Suppressor macrophage treated with lipopolysaccharide for 4 hours (primary cell): ENCODE measurements around the gene FUT7.

ENCODE experiments used
- DNase-seq: peaks from one replicate; pipeline ENCODE4 v3.0.0-alpha.2; 2020

Gene FUT7

DNA sequence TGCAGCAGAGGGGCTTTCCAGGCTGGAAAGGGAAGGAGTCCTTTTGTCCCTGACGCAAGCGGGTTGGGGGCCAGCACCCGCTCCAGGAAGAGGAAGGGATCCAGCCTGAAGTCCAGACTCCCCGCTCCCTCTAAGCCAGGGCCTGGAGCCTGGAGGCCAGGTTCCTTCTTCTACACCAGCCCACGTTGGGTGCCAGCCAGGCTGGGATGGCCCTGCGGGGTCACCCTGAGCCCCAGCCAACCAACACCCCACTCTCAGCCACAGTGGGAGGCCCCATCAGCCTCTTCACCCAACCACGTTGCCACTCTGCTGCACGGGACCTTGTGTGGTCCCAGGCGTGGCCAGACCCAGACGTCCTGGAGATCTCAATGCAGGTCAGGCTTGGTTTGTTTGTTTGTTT, 970 bp upstream of the FUT7 start:
- DNase-seq = peak; percentile 85

DNA sequence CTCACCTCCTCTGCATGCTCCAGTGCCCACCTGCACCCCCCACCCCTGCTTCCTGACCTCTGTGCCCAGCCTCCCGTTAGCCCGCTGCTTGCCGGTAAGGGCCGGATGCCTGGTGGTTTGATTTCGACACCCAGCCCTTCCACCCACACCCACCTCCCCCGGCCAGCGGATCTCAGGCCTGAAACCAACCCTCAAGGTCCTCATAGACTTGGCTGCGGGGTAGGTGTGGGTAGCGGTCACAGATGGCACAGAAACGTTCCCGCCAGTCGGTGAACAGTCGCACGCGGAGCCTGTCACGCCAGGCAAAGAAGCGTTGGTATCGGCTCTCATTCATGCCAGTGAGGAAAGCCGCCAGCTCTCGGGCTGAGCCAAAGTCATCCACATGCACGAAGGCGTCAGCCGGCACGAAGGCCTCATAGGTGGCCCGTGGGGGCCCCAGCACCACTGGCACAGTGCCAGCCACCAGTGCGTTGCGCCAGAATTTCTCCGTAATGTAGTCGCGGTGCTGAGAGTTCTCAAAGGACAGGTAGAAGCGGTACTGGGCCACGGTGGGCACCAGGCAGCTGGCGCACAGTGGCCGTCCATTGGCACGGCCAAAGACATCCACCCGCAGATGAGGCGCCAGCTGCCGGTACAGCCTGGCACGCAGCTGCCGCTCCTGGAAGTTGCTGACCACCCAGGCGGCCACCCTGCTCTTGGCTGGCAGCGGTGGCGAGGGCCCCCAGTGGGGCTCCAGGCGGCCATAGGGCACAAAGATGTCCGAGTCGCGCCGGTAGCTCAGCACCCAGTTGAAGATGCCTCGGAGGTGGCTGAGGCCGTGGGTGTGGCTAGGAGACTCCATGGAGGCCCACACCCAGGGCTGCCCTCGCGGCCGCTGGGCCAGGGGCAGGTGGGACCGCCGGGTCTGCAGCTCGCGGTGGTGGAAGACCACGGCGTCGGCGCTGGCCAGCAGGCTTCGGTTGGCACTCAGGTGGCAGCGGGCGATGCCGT, 1.1 kb downstream of the FUT7 start:
- DNase-seq = peak; percentile 55

DNA sequence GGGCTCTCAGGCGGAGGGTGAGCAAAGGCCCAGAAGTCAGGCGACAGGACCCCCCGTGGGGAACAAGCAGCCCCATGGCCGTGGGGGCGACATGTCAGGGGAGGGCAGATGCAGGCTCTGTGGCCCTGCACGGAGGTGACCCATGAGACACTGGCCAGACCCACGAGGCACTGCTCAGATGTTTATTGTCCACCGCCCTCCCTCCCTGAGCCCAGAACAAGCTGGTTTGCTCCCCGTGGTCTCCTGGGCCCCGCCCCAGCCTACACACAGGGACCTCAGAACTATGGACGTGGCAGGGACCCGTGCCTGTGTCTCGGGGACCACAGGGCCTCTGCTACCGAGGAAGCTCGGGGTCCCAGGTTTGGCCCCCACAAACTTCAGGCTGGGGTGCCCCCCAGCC, 1.9 kb downstream of the FUT7 start:
- no peak for DNase-seq

GRCh38 chr9:137029058-137029936, 2.6 kb downstream of the FUT7 start:
- DNase-seq = peak; percentile 87

DNA sequence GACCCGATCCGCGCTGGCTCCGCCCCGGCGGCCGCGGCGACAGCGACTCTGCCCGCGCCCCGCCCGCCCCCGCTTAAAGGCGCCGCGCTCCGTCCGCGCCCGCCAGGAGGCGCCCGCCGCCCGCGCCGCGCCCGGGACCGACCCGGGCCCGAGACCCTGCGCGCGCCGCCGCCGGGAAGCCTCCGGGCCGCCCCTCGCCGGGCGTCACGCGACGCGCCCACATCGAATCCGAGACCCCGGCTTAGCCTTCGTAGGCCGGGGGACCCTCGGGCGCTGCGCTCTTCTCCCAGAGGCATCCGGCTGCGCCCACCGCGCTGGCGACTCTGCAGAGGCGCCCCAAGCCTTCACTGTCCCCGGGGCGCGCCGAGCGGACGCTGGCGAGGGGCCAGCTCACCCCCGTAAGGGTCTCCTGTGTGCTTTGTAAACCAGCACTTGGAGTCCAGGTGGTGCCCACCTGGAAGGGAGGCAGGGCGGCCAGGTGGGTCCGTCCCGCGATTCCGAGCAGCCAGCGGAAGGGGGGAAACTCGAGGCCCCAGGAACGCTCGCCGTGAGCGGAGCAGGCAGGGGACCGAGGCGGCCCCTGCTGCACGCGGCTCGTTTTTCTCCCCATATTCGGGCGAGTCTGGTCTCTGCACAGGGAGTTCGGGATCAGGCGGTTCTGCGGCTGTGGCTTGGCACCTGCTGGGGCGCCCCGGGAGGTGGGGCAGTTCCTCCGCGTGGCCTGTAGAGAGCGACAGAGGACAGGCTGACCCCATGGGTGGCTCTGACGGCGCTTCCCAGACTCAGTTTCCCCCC, 3.4 kb downstream of the FUT7 start:
- peak; percentile 78 for DNase-seq

DNA sequence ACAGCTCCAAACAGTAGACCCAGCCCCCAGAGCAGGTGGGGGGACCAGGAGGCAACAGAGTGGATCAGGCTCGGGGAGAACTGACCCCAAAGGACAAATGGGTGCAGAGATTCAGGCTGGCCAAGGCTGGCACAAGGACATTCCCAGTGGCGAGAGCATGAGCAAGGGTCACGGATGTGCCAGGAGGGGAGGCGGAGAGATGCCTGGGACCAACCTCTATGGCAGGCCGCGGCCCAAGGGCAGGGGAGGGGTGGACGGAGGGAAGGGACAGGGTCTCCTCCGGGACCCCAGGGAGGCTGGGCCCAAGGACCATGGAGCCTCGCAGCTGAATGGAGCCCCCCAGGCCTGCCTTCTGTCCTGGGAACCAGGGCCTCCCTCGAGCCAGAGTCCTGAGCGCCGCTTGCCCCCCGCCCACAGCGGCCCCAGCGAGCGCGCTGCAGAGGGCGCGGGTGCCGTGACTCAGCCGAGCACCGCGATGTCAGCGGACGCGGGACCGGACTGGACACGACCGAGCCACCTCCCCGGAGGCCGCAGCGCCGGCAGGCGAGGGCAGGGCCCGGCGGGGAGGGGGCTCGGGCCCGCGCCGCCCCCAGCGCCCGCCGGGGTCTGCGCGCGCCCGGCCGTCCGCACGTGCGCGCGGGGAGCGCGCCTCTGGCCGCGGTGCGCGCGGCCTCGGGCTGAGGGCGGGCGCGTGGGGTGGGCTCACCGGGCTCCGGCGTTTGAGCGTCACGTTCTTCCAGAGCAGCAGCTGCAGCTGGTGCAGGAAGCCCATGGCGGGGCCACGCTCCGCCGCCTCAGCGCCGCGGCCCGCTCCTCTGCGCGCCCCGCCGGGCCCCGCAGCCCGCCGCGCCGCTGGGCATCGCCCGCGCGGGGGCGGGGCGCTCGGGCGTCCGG, 4.3 kb downstream of the FUT7 start, which contains the start of gene ABCA2:
TSS of gene ABCA2 (minus strand) at position 869 of the 894 bp plus-strand sequence. CDS start at position 772, 97 bp downstream.
- no peak for DNase-seq

DNA sequence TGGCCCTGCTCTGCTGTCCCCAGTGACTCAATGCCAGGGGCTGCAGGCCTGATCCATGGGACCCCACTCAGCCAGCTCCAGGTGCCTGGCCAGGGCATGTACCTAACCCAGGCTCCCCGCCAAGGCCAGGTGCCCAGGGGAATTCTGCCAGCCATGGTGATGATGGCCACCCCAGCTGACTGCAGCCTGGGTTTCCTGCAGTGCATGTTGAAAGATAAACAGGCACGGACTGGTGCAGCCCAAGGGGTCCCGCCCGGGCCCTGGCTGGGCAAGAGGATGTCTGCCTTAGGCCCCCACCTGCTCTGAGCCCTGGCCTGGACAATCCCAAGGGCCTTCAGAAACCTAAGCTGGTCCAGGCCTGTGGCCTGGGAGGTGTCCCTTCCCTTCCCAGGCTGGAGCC, 5.1 kb downstream of the FUT7 start:
- DNase-seq = no peak

DNA sequence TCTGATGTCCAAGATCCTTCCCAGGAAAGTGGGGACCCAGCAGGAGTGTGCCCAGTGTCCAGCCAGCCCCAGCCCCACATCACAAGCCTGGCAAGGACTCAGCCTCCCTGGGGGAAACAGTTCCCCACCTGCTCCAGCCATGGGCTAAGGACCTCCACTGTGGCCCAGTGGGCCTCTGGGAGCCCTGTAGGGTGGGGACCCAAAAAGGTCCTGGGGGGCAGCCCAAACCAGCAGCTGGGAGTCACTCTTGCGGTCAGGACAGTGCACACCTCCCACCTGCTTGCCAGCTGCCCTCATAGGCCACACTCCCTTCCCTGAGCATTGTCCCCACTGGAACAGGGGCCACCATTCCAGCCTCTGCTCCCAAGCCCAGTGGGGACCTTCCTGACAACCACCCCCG, 5.5 kb downstream of the FUT7 start:
- DNase-seq = no peak

DNA sequence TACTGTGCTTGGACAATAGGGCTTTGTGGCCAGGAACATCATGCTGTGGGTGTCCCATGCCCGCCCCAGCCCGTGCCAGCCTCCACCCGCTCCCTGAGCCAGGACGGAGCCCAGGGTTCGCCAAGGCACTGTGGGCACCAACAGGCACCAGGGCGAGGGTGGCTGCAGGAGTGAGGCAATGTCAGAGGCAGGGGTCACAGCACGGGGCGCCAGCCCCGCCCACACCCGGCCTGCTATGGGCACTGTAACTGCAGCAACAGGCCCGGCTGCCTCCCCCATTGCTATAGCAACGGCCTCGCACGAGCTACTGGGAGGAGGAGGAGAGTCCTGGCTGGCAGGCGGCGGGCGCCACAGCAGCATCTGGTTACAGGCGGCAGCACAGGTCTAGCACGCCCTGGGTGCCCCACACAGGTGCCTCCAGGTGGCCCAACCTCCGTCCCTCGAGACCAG, 6.3 kb downstream of the FUT7 start:
- DNase-seq = no peak

- no peak for DNase-seq
These were observed 8.3 kb downstream of the FUT7 start for GRCh38 chr9:137023583-137023991.

DNA sequence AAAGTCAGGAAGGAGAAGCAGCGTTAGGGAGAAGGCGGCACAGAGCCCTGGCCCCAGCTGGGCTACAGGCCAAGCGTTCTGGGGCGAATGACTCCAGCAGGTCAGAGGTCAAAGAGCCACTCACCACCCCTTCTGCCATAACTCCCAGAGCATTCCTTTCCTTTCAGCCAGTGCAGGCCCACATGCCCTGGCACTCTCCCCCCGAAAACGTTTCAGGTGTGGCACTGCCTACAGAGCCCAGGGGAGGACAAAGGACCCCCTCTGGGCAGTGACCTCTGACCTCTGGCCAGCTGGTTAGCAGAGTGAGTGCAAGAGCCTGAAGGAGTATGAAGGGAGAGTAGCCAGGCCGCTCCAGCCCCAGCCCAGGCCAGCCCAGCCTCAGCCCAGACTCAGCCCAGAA, 8.7 kb downstream of the FUT7 start:
- DNase-seq = no peak

GRCh38 chr9:137022662-137023008, 9.3 kb downstream of the FUT7 start:
- no peak for DNase-seq

DNA sequence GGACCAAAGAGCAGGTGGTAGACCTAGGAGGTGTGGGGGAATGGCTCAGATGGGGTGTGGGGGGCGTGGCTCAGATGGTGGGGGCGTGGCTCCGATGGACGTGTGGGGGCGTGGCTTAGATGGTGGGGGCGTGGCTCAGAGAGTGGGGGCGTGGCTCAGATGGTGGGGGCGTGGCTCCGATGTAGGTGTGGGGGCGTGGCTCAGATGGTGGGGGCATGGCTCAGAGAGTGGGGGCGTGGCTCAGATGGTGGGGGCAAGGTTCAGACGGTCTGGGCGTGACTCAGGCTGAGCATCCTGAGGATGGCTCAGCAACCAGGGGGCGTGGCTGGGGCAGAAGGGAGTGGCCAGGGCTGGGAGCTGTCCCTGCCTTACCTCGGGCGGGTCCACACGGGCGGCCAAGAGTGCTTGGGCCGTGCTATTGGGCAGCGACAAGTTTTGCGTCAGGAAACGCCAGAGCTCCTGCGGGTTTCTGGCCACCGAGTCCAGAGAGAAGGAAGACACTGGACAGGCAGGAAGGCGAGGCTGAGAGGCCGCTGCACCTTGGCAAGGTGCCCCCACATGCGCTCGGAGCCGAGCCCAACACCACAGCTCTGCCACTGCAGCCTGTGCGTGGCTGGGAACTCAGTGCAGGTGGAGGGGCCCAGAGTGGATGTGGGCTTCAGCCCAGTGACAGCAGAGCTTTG, 9.8 kb downstream of the FUT7 start:
- DNase-seq = peak; percentile 87

- DNase-seq = no peak
These were observed 10.3 kb downstream of the FUT7 start for GRCh38 chr9:137021568-137021978.

DNA sequence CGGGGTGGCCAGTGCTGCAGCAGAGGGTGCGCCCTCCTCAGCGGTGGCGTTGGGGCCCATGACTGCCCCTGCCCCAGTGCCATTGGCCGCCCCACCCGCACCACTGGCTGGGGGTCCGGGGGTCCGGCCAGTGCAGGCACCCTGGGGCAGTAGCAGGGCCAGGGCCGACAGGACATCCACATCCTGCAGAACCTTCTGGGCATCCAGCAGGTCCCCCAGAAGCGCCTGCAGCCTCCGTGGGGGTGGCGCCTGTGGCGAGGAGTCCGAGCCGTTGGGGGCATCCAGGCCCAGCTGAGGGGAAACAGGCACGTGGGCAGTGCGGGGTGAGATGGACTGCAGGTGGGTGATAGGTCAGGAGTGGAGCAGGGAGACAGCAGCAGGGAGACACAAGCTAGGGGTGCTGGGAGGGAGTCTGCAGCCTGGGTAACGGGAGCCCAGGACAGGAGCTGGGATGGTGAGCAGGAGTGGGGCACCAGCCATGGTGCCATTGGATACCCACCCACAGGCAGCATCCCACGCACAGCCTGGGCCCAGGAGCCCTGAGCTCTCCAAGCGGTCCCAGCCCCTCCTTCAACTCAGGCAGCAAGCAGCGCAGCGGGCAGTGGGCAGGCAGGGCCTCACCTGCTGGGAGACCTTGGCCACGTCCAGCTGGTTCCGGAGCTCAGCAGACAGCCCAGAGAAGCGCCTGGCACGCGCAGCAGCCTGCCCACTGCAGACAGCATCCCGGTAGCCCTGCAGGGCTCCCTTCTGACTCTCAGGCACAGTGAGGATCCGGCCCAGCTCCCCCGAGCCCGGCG, 10.9 kb downstream of the FUT7 start:
- DNase-seq = no peak

DNA sequence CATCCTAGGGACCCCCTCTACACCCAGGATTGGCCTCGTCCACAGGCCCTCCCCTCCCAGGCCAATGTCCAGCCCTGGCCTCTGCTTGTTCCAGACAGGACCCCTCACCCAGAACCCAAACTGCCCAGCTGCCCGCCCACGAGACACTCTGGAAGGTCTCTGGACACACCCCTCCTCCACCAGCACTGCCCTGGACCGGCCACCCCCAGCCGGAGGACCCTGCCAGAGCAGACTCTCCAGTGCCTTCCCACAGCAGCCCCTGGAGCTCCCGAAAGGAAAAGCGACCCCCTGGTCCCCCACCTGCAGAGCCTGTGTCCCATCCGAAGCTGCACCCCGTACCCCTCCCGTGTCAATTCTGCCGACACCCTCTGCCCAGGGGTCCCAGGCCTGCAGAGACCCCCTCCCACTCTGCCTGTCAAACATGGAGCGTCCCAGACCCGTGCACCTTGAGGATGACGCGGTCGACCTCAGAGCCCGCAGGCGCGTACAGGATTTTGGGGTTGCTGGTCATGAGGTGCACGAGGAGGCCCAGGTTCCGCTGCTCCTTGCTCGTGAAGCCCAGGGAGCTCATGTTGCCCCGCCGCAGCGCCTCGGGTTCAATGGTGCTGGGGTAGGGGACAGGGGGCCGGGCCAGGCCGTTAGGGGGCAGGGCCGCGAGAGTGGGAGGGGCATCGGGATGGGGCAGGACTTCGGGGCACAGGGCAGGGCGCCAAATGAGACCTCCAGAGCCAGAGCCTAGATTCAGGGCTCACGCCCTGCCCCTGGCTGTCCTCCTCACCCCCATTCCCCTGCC, 11.8 kb downstream of the FUT7 start:
- no peak for DNase-seq

- no peak for DNase-seq
These were observed 12.9 kb downstream of the FUT7 start for GRCh38 chr9:137018761-137019559.

- no peak for DNase-seq
These were observed 13.9 kb downstream of the FUT7 start for GRCh38 chr9:137017791-137018497.
